IPS DF 6.9 (cell line): ENCODE results near the gene RAPGEF6.
"Not testable (repeated sequence)": the region's sequence is repeated elsewhere in the genome, so short reads cannot be mapped to it uniquely, and the experiment has no call there.

Experiments used
- DNase-seq: peaks from one replicate; pipeline ENCODE4 v3.0.0-alpha.2; 2013; ENCODE audit warnings: low read depth, low spot score
- H3K27ac ChIP-seq: one replicate; pipeline ENCODE4 v1.5.1; 2013; ENCODE audit warnings: low read length, control low read depth
- H3K27me3 ChIP-seq: 2 replicates; pipeline ENCODE4 v1.6.1; 2013; ENCODE audit warnings: mild to moderate bottlenecking, low read length; ENCODE audit not compliant: control insufficient read depth, insufficient read depth
- H3K36me3 ChIP-seq: 2 replicates; pipeline ENCODE4 v1.6.1; 2013; ENCODE audit warnings: low read length; ENCODE audit not compliant: control insufficient read depth, insufficient read depth
- H3K4me1 ChIP-seq: 2 replicates; pipeline ENCODE4 v1.6.1; 2013; ENCODE audit warnings: low read length; ENCODE audit not compliant: control insufficient read depth, insufficient read depth
- H3K4me3 ChIP-seq: 2 replicates; pipeline ENCODE4 v1.5.1; 2013; ENCODE audit warnings: mild to moderate bottlenecking, low read length
- H3K9me3 ChIP-seq: 2 replicates; pipeline ENCODE4 v1.6.1; 2013; ENCODE audit warnings: low read length, inconsistent platforms; ENCODE audit not compliant: control insufficient read depth, insufficient read depth
- WGBS: extraction: QIAGEN DNeasy Blood & Tissue Kit; methylation state at CpG from one replicate; pipeline ENCODE4 v1.1.7; 2013; ENCODE audit warnings: mixed read lengths, missing lambda C conversion rate; ENCODE audit not compliant: insufficient read length, insufficient coverage; 5-methylcytosine and 5-hydroxymethylcytosine counted together

RAPGEF6 gene

GRCh38 chr5:131630208-131630962, 4.6 kb downstream of the RAPGEF6 start:
- no peak overlapping the region for H3K4me3 ChIP-seq
- no peak overlapping the region for H3K27ac ChIP-seq
- H3K9me3 ChIP-seq, result no peaks in the 10 kb centered on the region
- no peaks in the 10 kb centered on the region for H3K4me1 ChIP-seq
- no peaks in the 10 kb centered on the region for H3K36me3 ChIP-seq
- WGBS, result 100% methylated on average over 2 of the region's 4 CpGs
- DNase-seq, result no peak
- H3K27me3 ChIP-seq, result no peaks in the 10 kb centered on the region

DNA sequence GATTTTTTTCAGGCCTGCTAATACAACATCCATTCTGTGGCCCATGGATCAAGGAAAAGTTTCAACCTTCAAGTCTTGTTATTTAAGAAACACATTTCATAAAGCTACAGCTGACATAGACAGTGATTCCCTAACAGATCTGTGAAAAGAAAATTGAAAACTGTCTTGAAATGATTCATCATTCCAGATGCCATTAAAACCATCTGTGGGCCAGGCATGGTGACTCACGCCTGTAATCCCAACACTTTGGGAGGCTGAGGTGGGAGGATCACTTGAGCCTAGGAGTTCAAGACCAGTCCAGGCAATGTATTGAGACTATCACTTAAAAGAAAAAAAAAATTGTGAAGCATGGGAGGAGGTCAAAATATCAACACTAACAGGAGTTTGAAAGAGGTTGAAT, 6.0 kb downstream of the RAPGEF6 start:
- H3K4me1 ChIP-seq, result no peaks in the 10 kb centered on the region
- DNase-seq, result no peak
- H3K27me3 ChIP-seq, result no peaks in the 10 kb centered on the region
- no peak overlapping the region for H3K4me3 ChIP-seq
- no peak overlapping the region for H3K27ac ChIP-seq
- WGBS, result no CpG with 5 or more reads among the region's 1 CpG
- H3K36me3 ChIP-seq, result no peaks in the 10 kb centered on the region
- H3K9me3 ChIP-seq, result no peaks in the 10 kb centered on the region

DNA sequence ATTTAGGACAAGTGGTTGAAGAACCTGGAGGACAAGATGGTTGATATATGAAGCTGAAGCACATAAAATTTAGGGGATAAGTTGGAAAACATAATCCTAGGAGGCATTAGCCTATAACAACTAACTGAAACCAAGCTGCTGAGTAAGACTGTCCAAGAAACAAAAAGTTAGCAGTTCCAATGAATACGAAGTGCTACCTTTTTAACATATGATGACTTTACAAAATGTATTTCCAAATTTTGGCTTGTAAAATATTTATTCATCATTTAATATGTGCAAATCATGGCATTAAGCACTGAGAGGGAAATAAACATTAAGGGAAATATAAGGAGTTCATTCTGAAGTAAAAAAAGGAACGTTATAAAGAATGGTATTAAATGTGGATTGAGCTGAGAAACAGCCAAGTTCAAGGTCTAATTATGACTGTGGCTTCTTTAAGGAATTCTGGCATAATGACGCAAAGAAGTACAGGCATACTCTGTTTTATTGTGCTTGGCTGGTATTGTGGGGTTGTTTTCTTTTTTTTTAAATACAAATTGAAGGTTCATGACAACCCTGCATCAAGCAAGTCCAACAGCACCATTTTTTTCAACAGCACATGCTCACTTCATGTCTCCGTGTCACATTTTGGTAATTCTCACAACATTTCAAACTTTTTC, 7.7 kb downstream of the RAPGEF6 start:
- Histone ChIP-seq H3K9me3 (no peaks in the 10 kb centered on the region), H3K4me1 (no peaks in the 10 kb centered on the region), H3K36me3 (no peaks in the 10 kb centered on the region), H3K4me3 (no peak overlapping the region), H3K27ac (no peak overlapping the region), H3K27me3 (no peaks in the 10 kb centered on the region)
- 100% methylated on average over 1 of the region's 4 CpGs for WGBS
- no peak for DNase-seq

- H3K9me3 ChIP-seq, result no peaks in the 10 kb centered on the region
- H3K27me3 ChIP-seq, result no peaks in the 10 kb centered on the region
- DNase-seq, result no peak
- no peaks in the 10 kb centered on the region for H3K4me1 ChIP-seq
- no peaks in the 10 kb centered on the region for H3K36me3 ChIP-seq
- H3K4me3 ChIP-seq, result no peak overlapping the region
- no peak overlapping the region for H3K27ac ChIP-seq
- no CpG with 5 or more reads among the region's 2 CpGs for WGBS
Observed at GRCh38 chr5:131622633-131623032, 12.4 kb downstream of the RAPGEF6 start.

DNA sequence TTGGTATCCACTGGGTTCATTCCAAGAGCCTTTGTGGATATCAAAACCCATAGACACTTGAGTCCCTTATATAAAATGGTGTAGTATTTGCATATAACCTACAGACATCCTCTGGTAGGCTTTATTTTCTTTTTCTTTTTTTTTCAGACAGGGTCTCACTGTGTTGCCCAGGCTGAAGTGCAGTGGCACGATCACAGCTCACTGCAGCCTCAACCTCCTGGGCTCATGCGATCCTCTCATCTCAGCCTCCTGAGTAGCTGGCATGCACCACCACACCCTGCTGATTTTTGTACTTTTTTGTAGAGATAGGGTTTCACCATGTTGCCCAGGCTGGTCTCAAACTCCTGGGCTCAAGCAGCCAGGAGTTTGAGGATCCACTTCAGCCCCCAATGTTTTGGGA, 13.9 kb downstream of the RAPGEF6 start:
- DNase-seq, H3K9me3 ChIP-seq, H3K36me3 ChIP-seq, H3K27ac ChIP-seq, H3K27me3 ChIP-seq, H3K4me1 ChIP-seq, H3K4me3 ChIP-seq: not testable (repeated sequence)
- no CpG with 5 or more reads among the region's 2 CpGs for WGBS

DNA sequence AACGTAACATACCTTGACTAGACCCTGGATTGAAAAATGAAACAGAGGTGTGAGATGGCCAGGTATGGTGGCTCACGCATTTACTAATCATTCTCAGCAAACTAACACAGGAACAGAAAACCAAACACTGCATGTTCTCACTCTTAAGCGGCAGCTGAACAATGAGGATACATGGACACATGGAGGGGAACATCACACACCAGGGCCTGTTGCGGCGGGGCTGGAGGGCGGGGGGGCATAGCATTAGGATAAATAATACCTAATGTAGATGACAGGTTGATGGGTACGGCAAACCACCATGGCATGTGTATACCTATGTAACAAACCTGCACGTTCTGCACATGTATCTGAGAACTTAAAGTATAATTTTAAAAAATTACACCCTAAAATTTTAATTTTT, 15.9 kb downstream of the RAPGEF6 start:
- H3K4me1 ChIP-seq, result peaks cover 1% of the 10 kb centered on the region; the same call in 1 of the 2 replicates
- no peak overlapping the region for H3K27ac ChIP-seq
- H3K27me3 ChIP-seq, result no peaks in the 10 kb centered on the region
- no peaks in the 10 kb centered on the region for H3K36me3 ChIP-seq
- no peak overlapping the region for H3K4me3 ChIP-seq
- no CpG with 5 or more reads among the region's 8 CpGs for WGBS
- no peak for DNase-seq
- H3K9me3 ChIP-seq, result no peaks in the 10 kb centered on the region

- Histone ChIP-seq H3K4me1 (peaks cover 1% of the 10 kb centered on the region; the same call in 1 of the 2 replicates), H3K4me3 (no peak overlapping the region), H3K27ac (no peak overlapping the region), H3K27me3 (no peaks in the 10 kb centered on the region), H3K9me3 (no peaks in the 10 kb centered on the region), H3K36me3 (no peaks in the 10 kb centered on the region)
- no CpG with 5 or more reads among the region's 11 CpGs for WGBS
- DNase-seq, result no peak
Observed at GRCh38 chr5:131617140-131617822, 17.7 kb downstream of the RAPGEF6 start.

DNA sequence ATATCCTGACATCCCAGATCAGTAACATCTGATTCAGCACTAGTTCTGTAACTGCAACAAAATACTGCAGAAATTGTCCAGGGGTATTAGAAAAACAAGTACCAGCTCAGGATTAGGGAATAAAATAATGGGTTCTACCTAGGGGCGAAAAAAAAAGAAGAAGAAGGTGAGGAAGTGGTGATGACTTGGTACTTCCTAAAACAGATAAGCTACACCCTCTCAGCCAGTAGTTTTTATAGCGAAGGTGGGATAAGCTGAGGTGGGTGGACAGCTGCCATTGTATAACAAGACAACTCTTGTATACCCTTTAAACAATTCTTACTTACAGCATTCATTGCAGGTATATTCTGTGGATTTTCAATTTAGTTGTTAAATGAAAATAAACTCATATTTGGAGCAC, 19.1 kb downstream of the RAPGEF6 start:
- DNase-seq, result no peak
- Histone ChIP-seq H3K4me3 (no peak overlapping the region), H3K4me1 (peaks cover 1% of the 10 kb centered on the region; the same call in 1 of the 2 replicates), H3K9me3 (no peaks in the 10 kb centered on the region), H3K27ac (no peak overlapping the region), H3K27me3 (no peaks in the 10 kb centered on the region), H3K36me3 (no peaks in the 10 kb centered on the region)
- WGBS, result no CpG with 5 or more reads among the region's 2 CpGs

GRCh38 chr5:131613423-131613822, 21.6 kb downstream of the RAPGEF6 start:
- Histone ChIP-seq H3K4me1 (peaks cover 1% of the 10 kb centered on the region; the same call in 1 of the 2 replicates), H3K9me3 (no peaks in the 10 kb centered on the region), H3K27me3 (no peaks in the 10 kb centered on the region), H3K36me3 (no peaks in the 10 kb centered on the region), H3K27ac (no peak overlapping the region), H3K4me3 (no peak overlapping the region)
- no peak for DNase-seq

DNA sequence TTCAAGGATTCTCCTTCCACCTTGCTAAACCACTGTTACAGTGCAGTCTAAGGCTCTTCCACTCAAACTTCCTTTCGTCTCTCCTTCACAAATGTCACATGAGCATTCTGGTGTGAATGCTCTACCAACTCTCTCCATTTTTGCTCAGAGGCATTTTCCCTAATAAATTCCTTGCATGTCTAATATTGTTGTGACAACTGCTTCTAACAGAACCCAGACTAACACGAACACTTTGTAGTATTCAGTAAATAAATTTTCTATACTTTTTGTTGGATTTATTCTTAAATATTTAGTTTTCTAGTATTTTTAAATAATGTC, 24.0 kb downstream of the RAPGEF6 start:
- WGBS, result no CpG with 5 or more reads among the region's 2 CpGs
- H3K27ac ChIP-seq, result no peak overlapping the region
- no peaks in the 10 kb centered on the region for H3K27me3 ChIP-seq
- no peak for DNase-seq
- H3K36me3 ChIP-seq, result no peaks in the 10 kb centered on the region
- peaks cover 3% of the 10 kb centered on the region; the same call in 1 of the 2 replicates for H3K4me1 ChIP-seq
- no peaks in the 10 kb centered on the region for H3K9me3 ChIP-seq
- no peak overlapping the region for H3K4me3 ChIP-seq
